Right renal cortex interstitium (tissue), 3 donors: ENCODE measurements around the gene FAM185A. TPM values are rescaled to one million over a fixed set of nuclear protein-coding genes. Genes with fewer than 3 reads are reported as not detected.
"Not testable (repeated sequence)": the region's sequence is repeated elsewhere in the genome, so short reads cannot be mapped to it uniquely, and the experiment has no call there.

Experiments used
- DNase-seq, 3 donors: peaks; one replicate each; pipeline ENCODE4 v3.0.0-alpha.2; 2013; ENCODE audit warnings: low read depth in 3 of 3, low spot score in 2 of 3
- polyA plus RNA-seq, 3 donors: library from polyadenylated mRNA; unstranded; fragments of 120-200 nt; gene quantifications; one replicate each; pipeline ENCODE4 v1.2.1, GENCODE V29; 2013; ENCODE audit not compliant: insufficient read length in 3 of 3

Gene FAM185A
- polyA plus RNA-seq, 3 donors = 9.9 to 12.2 (median 12.1) TPM

- DNase-seq = not testable (repeated sequence)
Measured at GRCh38 chr7:102776217-102776616, 27.4 kb downstream of the FAM185A start.

DNA sequence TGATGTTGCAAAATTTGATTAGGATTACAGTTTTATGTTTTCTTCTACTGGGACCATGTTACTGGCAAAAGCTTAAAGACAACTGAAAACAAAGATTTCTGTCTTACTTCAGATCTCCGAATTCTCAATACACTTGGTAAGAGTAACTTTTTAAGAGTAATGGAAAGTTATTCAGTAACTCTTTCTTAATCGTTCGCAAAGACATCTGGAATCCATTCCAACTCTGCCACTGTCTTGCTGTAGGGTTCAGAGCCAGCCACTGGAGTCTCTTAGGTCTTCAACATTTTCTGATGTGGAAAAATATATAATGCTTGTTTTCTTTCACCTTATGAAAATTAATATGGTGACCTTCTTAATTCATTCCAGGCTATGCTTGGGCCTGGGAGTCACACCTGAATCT, 29.9 kb downstream of the FAM185A start:
- DNase-seq = not testable (repeated sequence)

DNA sequence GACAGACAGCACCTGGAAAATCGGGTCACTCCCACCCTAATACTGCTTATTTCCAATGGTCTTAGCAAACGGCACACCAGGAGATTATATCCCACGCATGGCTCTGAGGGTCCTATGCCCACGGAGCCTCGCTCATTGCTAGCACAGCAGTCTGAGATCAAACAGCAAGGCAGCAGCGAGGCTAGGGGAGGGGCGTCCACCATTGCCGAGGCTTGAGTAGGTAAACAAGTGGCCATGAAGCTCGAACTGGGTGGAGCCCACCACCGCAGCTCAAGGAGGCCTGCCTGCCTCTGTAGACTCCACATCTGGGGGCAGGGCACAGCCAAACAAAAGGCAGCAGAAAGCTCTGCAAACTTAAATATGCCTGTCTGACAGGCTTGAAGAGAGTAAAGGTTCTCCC, 32.1 kb downstream of the FAM185A start:
- DNase-seq = not testable (repeated sequence)

- DNase-seq = not testable (repeated sequence)
Measured at GRCh38 chr7:102788770-102789169, 40.0 kb downstream of the FAM185A start.

- DNase-seq = not testable (repeated sequence)
Measured at GRCh38 chr7:102790364-102791100, 41.7 kb downstream of the FAM185A start.

GRCh38 chr7:102791367-102791766, 42.6 kb downstream of the FAM185A start:
- DNase-seq = not testable (repeated sequence)

GRCh38 chr7:102791831-102792230, 43.0 kb downstream of the FAM185A start:
- DNase-seq = not testable (repeated sequence)

GRCh38 chr7:102794567-102794966, 45.8 kb downstream of the FAM185A start:
- not testable (repeated sequence) for DNase-seq

DNA sequence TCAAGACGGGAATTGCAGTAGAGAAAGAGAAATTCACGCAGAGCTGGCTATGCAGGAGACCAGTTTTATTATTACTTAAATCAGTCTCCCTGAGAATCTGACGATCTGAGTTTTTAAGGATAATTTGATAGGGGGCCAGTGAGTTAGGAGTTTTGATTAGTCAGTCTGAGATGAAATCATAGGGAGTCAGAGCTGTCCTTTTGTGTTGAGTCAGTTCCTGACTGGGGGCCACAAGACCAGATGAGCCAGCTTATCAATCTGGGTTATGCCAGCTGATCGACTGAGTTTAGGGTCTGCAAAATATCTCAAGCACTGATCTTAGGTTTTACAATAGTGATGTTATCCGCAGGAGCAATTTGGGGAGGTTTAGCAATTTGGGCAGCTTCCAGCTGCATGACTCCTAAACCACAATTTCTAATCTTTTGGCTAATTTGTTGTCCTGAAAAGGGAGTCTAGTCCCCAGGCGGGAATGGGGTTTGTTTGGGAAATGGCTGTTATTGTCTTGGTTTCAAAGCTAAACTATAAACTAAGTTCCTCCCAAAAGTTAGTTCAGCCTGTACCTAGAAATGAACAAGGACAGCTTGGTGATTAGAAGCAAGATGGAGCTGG, 47.3 kb downstream of the FAM185A start:
- DNase-seq = not testable (repeated sequence)

- DNase-seq = no peak
Measured at GRCh38 chr7:102806613-102807012, 57.8 kb downstream of the FAM185A start.

GRCh38 chr7:102810916-102811315, 62.1 kb downstream of the FAM185A start:
- no peak for DNase-seq

DNA sequence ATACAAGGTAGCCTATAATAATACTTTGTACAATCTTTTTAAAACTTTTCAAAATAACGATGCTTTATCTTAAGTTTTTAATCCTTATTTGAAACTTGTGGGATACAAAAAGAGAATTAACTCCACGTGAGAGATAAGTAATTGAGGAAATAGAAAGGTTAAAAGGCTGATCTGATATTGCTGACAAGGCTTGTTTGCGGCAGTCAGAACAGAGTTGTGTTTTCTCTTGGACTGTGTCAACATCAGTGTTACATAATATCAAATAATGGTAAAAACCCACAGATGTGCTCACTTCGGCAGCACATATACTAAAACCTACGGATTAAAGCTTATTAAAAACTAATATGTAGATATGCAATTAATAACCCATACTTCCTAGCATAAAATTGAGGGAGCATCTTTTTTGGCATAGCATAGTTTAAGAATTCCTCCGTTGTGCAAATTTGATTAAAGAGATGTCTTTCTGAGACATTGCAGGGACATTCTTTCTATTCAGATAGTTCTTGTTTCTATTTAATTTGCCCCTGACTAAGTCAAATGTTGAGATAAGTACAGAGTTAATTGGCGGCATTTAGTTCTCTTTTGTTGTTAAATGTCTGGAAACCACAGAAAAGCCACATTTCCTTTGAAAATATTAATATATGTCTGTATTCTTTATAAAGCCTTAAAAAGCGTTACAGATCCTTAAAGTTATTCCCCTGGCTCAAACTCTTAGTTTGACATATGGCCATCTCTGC, 63.3 kb downstream of the FAM185A start:
- no peak for DNase-seq

DNA sequence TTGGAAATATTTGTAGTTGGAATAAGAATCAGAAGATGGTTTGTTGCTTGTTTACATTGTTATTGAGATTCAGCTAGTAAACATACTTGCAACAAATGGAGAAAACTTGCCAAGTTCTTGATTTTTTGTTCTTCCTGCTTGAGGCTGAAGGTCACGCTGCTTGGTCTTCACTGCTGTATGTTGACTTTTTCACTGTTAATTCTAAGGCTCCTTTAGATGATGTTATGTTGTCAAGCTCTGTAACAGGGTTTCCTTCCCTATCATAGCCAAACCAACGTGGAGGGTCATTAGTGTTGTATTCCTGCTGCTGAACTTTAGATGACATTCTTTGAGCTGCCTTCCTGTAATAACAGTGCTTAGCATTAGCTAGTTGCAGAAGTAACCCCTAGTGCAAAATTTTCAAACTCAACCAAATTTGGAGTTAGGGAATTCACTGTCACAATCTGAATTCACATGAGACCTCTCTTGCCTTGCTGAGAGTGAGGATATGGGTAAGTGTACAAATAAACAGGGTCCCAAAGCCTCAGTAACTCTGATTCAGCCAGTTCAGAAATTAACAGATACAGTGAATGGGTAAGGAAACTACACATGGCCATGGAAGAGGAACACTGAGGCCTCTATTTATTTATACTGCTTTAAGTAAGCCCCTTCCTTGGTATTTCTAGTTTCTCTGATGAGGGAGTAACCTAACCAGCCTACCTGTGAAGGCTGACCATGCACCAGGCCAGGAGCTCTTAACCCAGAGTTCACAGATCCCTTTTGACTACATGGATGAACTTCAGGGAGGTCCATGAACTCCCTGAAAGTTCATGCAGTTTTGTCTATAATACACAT, 64.6 kb downstream of the FAM185A start:
- DNase-seq = no peak

DNA sequence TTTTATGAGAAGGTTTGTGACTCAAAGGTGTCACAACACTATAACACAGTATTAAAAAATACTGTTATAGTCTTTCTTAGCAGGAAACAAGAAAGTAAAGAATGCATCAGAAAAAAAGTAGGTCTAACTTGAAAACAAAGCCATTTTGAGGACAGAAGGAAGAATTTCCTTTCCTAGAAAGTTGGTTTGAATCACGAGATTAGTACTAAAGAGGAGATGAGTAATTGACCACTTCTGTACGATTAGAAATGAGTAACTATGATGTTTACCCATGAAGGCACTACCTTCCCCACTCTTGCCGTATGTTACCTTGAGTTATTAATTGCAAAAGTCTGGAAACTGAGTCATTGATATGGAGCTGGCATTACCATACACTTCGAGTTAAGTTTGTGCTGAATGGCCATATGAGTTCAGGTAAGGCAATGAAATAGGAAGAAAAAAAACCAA, 65.2 kb downstream of the FAM185A start:
- DNase-seq = no peak

GRCh38 chr7:102817616-102818573, 69.1 kb downstream of the FAM185A start:
- DNase-seq = no peak

GRCh38 chr7:102819151-102819550, 70.4 kb downstream of the FAM185A start:
- DNase-seq = no peak

DNA sequence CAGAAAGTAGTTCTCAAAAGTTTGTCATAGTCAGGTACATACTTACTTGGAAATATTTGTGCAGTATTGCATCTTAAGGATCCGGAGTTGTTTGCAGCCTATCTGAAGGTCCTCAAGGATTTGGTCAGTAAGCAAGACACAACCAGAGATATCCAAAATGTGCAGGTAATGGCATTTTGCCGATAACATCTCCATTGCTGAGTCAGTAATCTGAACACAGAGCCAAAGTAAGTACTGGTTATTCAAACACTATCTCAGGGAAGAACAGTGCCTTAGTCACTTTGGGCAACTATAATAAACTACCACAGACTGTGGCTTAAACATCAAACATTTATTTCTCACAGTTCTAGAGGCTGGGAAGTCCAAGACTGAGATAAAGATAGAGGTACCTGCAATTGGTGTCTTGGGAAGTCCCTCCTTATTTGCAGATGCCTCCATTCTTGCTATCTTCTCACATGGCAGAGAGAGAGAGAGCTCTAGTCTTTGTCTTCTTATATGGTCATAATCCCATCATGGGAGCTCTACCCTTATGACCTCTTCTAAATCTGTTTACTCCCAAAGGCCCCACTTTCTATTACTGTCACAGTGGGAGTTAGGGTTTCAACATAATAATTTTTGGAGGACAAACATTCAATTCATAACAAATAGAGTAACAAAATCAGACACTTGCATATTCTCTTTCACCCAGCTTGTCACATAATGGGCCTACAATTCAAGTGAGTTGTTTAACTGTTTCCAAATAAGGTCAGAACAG, 73.4 kb downstream of the FAM185A start:
- no peak for DNase-seq

GRCh38 chr7:102823390-102824119, 74.8 kb downstream of the FAM185A start:
- DNase-seq = no peak
